Adrenal gland (tissue), 5 donors: Measurements from ENCODE around the gene NPY1R.

ENCODE experiments used
- POLR2A ChIP-seq, 2 donors: fragments of 450-650 bp; IDR thresholded peaks; one replicate each; pipeline ENCODE4 v1.6.1; 2017; ENCODE audit warnings: antibody characterized with exemption in 2 of 2, mild to moderate bottlenecking in 2 of 2, moderate library complexity in 1 of 2
- TF ChIP-seq, protein P1 (sequence below), 6 experiments: fragments of 450-650 bp in 4 of 6; fragments of 200-600 bp in 2 of 6; sonication (generic) in 1 of 6; IDR thresholded peaks; 1 replicate in 5 of 6; 2 replicates in 1 of 6; pipeline versions ENCODE4 v1.5.1 to v1.8.0; 2016 to 2021; ENCODE audit warnings: antibody characterized with exemption in 6 of 6, mild to moderate bottlenecking in 2 of 6, moderate library complexity in 1 of 6
- donor health status: DM: no; HTN: no; CAD: no.

DNA sequence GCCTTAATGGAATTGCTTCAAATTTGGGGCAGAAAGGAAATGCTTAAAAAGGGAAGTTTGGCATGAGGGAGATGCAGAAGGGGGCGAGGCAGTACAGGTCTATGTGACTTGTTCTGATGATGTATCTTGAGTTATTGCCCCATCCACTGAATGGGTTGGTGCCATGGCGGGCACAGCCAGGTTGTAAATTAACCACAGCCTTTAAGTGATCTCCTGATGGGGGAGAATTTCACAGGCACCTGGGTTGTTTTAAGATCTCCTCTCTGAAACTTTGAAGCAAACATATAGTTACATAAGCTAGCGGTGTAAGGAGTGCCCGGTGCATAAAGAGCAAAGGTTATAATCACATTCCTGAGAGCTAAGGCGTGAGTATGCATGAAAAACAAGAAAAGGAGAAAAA lies 48.3 kb upstream of the NPY1R start:
- TF ChIP-seq, protein P1, sequence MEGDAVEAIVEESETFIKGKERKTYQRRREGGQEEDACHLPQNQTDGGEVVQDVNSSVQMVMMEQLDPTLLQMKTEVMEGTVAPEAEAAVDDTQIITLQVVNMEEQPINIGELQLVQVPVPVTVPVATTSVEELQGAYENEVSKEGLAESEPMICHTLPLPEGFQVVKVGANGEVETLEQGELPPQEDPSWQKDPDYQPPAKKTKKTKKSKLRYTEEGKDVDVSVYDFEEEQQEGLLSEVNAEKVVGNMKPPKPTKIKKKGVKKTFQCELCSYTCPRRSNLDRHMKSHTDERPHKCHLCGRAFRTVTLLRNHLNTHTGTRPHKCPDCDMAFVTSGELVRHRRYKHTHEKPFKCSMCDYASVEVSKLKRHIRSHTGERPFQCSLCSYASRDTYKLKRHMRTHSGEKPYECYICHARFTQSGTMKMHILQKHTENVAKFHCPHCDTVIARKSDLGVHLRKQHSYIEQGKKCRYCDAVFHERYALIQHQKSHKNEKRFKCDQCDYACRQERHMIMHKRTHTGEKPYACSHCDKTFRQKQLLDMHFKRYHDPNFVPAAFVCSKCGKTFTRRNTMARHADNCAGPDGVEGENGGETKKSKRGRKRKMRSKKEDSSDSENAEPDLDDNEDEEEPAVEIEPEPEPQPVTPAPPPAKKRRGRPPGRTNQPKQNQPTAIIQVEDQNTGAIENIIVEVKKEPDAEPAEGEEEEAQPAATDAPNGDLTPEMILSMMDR (IDR thresholded peaks at IDR 0.05) = no peak
- no peak for TF ChIP-seq POLR2A (IDR thresholded peaks at IDR 0.05)
